NB4 (cell line): ENCODE measurements around the gene RPAP2.

ENCODE experiments used
- DNase-seq: peaks from one replicate; pipeline ENCODE4 v3.0.0; 2010; ENCODE audit warnings: low read depth
- H3K4me3 ChIP-seq: one replicate; pipeline ENCODE4 v1.5.1; 2011; ENCODE audit warnings: mild to moderate bottlenecking, low read depth, low read length, moderate library complexity
- CTCF ChIP-seq: IDR thresholded peaks from one replicate; pipeline ENCODE4 v1.5.1; 2012; ENCODE audit warnings: low read depth, low read length
- MAX ChIP-seq: IDR thresholded peaks from 2 replicates; pipeline ENCODE4 v1.6.1; 2011; ENCODE audit warnings: low read depth, low read length
- MYC ChIP-seq: IDR thresholded peaks from 2 replicates; pipeline ENCODE4 v1.6.1; 2011; ENCODE audit warnings: low read depth, low read length
- POLR2A ChIP-seq: IDR thresholded peaks from 2 replicates; pipeline ENCODE4 v1.6.1; 2011; ENCODE audit warnings: mild to moderate bottlenecking; ENCODE audit not compliant: insufficient read length; ENCODE audit errors: extremely low read depth

The RPAP2 gene

GRCh38 chr1:92317836-92318493, 19.1 kb downstream of the RPAP2 start:
- DNase-seq: peak; percentile 55
- H3K4me3 ChIP-seq: no peak overlapping the region
- TF ChIP-seq POLR2A (no peak), MAX (no peak)

GRCh38 chr1:92323473-92324453, 24.9 kb downstream of the RPAP2 start:
- TF ChIP-seq MAX: no peak
- no peak for TF ChIP-seq CTCF
- no peak for TF ChIP-seq MYC
- no peak for TF ChIP-seq POLR2A
- no peak for DNase-seq
- no peak overlapping the region for H3K4me3 ChIP-seq

GRCh38 chr1:92324784-92325183, 25.9 kb downstream of the RPAP2 start:
- no peak for DNase-seq
- no peak overlapping the region for H3K4me3 ChIP-seq
- TF ChIP-seq CTCF (no peak), POLR2A (no peak)

DNA sequence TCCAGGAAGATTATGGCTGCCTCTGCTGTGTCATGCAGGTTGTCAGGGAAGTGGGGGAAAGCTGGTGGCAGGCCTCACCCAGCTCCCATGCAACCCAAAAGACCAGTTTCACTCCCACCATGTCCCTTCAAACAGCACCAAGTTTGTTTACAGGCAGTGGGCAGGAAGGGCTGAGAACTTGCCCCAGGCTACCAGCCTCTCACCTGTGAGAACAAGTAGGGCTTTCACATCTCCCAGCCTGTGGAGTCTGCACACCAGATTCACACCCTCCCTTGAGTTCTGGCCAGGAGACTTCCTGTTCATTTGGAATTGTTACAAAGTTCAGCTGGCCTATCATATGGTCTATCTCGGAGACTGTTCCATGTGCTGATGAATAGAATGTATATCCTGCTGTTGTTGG, 27.8 kb downstream of the RPAP2 start:
- TF ChIP-seq MYC: no peak
- TF ChIP-seq CTCF: no peak
- no peak for TF ChIP-seq MAX
- TF ChIP-seq POLR2A: no peak
- no peak for DNase-seq
- no peak overlapping the region for H3K4me3 ChIP-seq

DNA sequence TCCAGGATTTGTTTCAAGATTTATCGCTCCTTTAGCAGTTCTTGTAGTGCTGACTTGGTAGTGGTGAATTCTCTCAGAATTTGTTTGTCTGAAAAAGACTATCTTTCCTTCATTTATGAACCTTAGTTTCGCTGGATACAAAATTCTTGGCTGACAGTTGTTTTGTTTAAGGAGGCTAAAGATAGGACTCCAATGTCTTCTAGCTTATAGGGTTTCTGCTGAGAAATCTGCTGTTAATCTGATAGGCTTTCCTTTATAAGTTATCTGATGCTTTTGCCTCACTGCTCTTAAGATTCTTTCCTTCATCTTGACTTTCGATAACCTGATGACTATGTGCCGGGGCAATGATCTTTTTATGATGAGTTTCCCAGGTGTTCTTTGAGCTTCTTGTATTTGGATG, 28.9 kb downstream of the RPAP2 start:
- no peak for DNase-seq
- TF ChIP-seq POLR2A (no peak), MYC (no peak), CTCF (no peak), MAX (no peak)
- no peak overlapping the region for H3K4me3 ChIP-seq

DNA sequence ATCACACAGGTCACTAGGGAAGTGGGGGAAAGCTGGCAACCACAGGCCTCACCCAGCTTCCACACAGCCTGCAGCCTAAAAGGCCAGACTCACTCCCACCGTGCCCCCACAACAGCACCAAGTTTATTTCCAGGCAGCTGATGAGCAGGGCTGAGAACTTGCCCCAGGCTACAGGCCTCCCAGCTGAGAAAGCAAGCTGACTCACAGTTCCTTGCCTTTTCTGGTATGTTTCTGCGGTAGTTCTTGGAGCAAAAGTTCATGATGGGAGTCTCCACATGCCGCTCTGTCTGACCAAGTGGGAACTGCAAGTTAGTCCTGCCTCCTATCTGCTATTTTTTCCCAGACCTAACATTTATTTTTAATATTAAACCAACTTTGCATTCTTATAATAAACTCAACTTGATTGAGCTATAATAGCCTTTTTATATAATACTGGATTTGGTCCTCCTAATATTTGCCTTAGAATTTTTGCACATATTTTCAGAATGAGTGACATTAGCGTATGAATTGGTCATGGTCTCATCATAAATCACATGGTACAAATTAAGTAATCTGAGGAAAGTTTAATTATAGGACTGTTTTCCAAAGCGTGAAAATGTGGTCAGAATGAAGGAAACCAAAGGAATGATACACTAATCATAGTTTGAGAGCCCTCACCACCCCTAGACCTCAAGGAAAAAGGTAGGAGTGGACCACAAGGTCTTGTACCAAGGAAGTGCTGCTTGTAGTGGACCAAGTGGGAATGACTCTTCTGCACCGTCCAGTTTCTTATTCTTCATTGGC, 30.7 kb downstream of the RPAP2 start:
- TF ChIP-seq MYC (no peak), POLR2A (no peak), MAX (no peak)
- H3K4me3 ChIP-seq: no peak overlapping the region
- DNase-seq: no peak
